Stimulated activated CD8-positive, alpha-beta memory T cell treated with anti-CD3 and anti-CD28 coated beads, Interleukin-15, amount 100 ng/mL, for 4 hours (primary cell): ENCODE results near the gene SIK2.

Experiments
- DNase-seq, 2 donors: peaks; one replicate each; pipeline ENCODE4 v3.0.0-alpha.2; 2020; ENCODE audit warnings: low read depth in 2 of 2

The SIK2 gene

DNA sequence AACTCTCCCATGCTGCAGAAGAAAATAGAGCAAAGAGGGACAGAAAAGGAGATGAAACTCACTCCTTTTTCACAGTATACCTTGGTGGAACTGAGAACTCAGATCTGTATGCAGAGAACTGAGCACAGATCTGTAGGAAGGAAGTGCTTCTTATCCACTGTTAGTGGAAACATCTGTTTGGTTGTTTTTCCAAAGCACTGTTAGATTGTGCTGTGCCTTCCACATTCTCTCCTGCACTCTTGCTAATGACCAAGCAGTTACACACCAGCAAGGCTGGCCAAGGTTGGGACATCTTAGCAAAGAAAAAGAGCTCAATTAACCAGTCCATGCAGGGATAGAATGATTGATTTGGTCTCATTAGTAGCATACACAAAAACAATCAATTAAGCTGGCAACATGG is 20.1 kb upstream of the SIK2 start:
- DNase-seq, result no peak

DNA sequence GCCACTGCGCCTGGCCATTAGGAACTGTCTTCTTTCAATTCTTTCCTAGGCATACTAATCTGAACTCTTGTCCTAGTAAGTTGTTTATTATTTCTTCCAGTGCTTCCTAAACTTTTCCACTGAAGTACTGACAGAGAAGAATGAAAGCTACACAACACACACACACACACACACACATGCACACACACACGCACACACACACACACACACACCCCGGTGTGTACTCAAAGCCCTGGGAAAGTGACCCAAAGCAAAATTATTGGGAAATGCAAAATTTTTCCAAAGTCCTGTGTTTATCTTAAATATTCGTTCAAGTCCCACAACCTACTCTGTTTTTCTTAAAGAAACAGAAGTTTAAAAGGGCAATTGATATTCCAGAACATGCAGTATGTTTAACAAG is 19.4 kb upstream of the SIK2 start:
- no peak for DNase-seq

- no peak for DNase-seq
Observed at GRCh38 chr11:111585371-111585770, 16.9 kb upstream of the SIK2 start.

GRCh38 chr11:111586388-111586831 is 15.8 kb upstream of the SIK2 start:
- no peak for DNase-seq

DNA sequence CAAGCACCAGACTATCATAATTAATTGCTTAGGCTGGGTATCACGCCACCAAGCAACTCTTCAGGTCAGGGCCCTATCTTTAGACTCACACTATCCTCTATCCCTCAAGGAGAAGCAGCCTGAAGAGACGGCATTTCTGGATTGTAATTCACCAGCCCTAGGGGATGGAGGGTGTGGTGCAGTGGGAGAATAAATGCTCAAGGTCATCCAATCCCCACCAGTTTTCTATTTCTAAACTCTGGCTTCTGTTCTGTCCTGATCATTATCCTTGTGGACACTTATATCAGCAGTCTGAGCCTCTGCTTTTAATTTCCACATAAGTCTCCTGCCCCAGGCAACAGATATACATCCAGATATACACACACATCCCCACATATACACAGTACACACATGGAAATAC is 13.1 kb upstream of the SIK2 start:
- DNase-seq, result no peak

DNA sequence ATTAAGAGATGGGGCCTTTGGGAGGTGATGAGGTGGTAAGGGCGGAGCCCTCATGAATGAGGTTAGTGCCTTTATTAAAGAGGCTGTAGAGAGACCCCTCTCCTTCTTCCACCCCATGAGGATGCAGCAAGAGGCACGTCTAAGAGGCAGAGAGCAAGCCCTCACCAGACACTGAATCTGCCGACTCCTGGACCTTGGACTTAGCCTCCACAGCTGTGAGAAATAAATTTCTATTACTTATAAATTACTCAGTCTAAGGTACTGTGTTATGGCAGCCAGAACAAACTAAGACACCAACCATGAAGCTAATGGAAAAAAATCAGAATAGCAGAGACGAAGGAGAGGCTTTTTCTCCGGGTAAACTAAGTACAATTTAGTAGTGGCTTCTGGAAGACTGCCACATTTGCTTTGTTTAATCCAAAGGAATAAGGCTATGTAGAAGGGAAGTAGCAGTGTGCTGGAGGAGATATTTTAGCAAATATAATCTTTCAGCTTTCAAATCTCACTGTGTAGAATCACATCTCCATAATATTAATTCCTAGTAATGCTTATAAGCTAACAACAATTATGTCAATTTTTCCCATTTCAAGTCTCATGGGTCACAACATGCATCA is 12.3 kb upstream of the SIK2 start:
- no peak for DNase-seq

DNA sequence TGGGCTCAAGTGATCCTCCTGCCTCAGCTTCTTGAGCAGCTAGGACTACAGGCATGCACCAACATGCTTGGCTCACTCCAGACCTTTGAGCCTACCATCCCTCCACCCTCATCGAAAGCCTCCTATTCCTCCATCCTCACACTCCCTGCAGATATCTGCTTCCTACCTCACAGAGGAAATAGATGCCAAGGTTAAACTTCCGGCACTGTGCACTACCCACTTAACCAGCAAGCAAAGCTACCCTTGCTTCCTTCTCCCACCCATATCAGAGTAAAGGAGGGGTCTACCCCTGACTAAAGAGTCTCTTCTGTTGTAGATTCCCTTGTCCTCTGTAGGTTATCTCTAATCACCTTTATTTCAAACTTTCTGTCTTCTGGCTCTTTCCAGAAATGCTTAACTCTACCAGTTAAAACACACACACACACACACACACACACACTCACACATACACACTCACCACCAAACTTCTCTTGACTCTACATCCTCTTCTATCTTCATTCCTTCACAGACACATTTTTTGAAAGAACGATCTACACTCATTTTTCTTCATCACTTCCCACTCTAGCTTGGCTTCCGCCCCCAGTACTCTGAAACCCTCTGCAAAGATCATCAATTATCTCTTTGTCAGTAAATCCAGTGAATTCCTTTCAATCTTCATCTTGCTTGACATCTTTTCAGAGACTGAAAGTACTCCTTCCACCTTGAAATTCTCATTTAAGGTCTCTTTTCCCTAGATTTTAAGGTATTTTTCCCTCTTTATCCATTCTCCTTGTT is 10.9 kb upstream of the SIK2 start:
- no peak for DNase-seq

- no peak for DNase-seq
Observed at GRCh38 chr11:111592491-111592890, 9.8 kb upstream of the SIK2 start.

- DNase-seq, result no peak
Observed at GRCh38 chr11:111596319-111596718, 5.9 kb upstream of the SIK2 start.

GRCh38 chr11:111598148-111598547 is 4.1 kb upstream of the SIK2 start:
- DNase-seq, result no peak

DNA sequence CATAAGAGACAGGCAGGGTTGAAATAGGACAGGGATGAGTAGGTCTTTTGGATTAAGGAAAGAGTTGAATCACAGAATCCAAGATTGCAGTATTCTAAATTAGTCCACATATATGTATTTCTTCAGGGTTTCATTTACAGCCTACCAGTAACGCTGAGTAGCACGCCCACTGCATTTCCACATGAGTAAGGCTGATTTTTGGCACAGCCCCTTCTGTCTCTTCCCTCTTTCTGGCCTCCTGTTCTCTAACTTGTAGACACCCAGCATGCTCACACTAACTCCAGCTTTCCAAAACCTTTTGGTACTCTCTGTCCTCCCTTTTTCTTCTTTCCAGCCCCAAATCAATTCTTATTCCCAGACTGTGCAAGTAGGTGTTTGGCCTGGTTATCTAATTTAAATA is 3.7 kb upstream of the SIK2 start:
- no peak for DNase-seq

GRCh38 chr11:111601636-111601978 is 642 bp upstream of the SIK2 start:
- no peak for DNase-seq

DNA sequence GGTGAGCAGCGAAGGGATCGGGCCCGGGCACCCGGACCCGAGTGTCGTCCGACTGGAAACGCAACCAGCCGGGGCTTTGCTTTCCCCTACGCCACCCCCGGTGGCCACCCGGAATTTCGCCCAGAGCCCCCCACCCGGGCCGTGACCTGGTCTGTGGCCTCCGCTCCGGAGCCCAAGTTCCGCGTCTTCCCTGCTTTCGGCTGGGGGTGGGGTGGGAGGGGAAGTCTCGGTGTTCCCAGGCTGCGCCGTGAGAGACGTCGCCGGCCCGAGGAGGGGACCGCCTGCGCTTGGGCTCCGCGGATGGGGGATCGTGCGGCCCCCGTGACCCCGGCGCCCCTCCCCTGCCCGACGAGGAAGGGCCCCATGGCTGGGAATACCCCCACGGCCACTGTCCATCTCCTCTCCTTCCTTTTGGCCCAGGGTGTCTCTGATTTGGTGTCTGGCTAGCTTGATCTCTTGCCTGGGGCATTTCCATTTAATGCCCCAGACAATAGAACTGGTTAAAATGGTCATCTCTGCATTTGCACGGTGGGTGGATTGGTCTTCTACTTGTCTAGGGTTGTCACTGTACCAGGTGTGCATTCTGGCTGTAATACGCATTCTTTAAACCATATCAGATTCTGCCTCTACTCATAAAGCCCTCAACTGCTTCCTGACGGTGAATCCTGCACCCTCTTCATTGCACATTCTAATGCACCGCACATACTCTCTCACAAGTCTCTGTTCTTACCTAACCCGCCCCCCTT is 789 bp downstream of the SIK2 start:
- DNase-seq, result peak in 1 of 2 donors; percentile 1

DNA sequence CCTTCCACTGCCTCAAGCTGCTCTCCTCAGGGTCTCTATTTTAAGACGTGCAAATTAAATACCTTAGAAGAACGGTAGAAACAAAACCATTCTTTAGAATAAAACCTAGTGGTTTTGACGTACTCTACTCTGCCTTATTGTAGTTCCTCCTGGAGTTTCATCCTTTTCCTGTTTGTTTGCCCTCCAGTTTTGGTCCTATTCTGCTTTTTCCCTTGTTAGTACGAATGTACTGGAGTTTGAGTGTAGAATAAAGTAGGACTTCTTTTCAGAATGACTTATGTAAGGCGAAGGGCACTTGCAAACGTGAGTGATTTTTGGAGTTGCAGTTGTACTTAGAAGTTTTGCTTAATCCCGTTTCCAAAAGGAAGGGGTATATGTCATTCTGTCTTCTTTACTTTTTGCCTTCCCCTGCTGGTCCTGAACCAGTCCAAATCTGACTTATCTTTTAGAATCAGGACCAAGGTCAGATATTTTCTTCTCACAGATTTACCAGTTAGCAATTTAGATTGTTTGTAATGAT is 1.4 kb downstream of the SIK2 start:
- no peak for DNase-seq

GRCh38 chr11:111604392-111605009 is 2.3 kb downstream of the SIK2 start:
- no peak for DNase-seq

- no peak for DNase-seq
Observed at GRCh38 chr11:111605681-111606080, 3.4 kb downstream of the SIK2 start.

DNA sequence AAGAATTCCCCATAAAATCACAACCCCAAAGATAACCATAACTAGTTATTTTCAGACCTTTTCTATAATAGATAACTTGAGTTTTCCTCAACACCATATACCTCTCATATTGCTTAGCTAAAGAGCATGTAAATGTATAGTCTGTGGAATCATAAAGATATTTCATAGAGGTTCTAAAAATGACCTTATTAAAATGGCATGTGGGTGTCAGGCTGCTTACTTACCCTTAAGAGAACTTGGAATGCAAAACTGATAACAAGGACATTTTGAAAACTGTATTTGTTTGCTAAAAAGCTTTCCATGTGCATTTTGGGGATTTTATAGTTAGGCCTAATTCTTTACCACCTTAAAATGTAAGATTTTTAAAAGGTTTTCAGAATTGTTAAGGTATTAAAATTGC is 4.7 kb downstream of the SIK2 start:
- DNase-seq, result no peak

DNA sequence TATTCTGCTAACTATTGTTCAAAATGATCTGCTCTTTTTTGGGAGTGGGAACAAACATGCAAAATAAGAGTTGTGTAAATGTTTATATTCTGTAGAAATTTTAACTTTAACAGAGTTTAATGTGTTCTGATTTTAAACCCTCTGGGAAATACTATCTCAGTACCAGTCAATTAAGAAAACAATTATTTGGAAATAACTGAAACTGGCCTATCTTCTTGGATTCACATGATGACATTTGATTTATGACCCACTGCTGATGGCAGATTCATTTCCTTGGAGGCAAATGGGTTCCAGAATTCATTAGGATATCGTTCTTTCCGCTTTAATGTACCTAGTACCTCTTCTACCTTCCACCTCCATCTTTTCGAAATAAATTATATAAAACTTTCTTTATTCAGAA is 5.5 kb downstream of the SIK2 start:
- DNase-seq, result no peak

GRCh38 chr11:111612224-111612623 is 10.0 kb downstream of the SIK2 start:
- no peak for DNase-seq

- no peak for DNase-seq
Observed at GRCh38 chr11:111617286-111617685, 15.0 kb downstream of the SIK2 start.

- no peak for DNase-seq
Observed at GRCh38 chr11:111620518-111620917, 18.3 kb downstream of the SIK2 start.

- DNase-seq, result no peak
Observed at GRCh38 chr11:111623527-111624030, 21.3 kb downstream of the SIK2 start.
